ENCODE results near the gene UNC13B. TPM values are rescaled to one million over a fixed set of nuclear protein-coding genes. Genes with fewer than 3 reads are reported as not detected.

UNC13B gene
- total and polyA plus RNA-seq, 9 of the 15 experiments (the other 6 are each of a cell fraction or from before 2014, with no cell fraction given): 2.4 to 11.5 (median 8.6) TPM

GRCh38 chr9:35258660-35259474 is 97.1 kb downstream of the UNC13B start (continued):
- TF ChIP-seq, protein P1, sequence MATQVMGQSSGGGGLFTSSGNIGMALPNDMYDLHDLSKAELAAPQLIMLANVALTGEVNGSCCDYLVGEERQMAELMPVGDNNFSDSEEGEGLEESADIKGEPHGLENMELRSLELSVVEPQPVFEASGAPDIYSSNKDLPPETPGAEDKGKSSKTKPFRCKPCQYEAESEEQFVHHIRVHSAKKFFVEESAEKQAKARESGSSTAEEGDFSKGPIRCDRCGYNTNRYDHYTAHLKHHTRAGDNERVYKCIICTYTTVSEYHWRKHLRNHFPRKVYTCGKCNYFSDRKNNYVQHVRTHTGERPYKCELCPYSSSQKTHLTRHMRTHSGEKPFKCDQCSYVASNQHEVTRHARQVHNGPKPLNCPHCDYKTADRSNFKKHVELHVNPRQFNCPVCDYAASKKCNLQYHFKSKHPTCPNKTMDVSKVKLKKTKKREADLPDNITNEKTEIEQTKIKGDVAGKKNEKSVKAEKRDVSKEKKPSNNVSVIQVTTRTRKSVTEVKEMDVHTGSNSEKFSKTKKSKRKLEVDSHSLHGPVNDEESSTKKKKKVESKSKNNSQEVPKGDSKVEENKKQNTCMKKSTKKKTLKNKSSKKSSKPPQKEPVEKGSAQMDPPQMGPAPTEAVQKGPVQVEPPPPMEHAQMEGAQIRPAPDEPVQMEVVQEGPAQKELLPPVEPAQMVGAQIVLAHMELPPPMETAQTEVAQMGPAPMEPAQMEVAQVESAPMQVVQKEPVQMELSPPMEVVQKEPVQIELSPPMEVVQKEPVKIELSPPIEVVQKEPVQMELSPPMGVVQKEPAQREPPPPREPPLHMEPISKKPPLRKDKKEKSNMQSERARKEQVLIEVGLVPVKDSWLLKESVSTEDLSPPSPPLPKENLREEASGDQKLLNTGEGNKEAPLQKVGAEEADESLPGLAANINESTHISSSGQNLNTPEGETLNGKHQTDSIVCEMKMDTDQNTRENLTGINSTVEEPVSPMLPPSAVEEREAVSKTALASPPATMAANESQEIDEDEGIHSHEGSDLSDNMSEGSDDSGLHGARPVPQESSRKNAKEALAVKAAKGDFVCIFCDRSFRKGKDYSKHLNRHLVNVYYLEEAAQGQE (IDR thresholded peaks at IDR 0.05; ENCODE audit: borderline replicate concordance): peak; percentile 66; the same call in 1 of the 2 replicates
- TF ChIP-seq, protein P1 (CRISPR knock-in tag; IDR thresholded peaks at IDR 0.05; ENCODE audit: low read depth): no peak
- TF ChIP-seq, protein P2, sequence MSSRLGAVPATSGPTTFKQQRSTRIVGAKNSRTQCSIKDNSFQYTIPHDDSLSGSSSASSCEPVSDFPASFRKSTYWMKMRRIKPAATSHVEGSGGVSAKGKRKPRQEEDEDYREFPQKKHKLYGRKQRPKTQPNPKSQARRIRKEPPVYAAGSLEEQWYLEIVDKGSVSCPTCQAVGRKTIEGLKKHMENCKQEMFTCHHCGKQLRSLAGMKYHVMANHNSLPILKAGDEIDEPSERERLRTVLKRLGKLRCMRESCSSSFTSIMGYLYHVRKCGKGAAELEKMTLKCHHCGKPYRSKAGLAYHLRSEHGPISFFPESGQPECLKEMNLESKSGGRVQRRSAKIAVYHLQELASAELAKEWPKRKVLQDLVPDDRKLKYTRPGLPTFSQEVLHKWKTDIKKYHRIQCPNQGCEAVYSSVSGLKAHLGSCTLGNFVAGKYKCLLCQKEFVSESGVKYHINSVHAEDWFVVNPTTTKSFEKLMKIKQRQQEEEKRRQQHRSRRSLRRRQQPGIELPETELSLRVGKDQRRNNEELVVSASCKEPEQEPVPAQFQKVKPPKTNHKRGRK (tag; IDR thresholded peaks at IDR 0.05): no peak
- TF ChIP-seq MYNN (IDR thresholded peaks at IDR 0.05) (no peak), MYNN (CRISPR knock-in tag; IDR thresholded peaks at IDR 0.05) (no peak), CTCF (IDR thresholded peaks at IDR 0.05 in 2 of 3, conservative IDR thresholded peaks at IDR 0.05 in 1 of 3; ENCODE audit: insufficient read depth in 2 of 3, low read depth in 1 of 3, low read length in 3 of 3) (peak; percentile 58 to 71 (median 61); a peak in 4 of 6 replicates), SETDB1 (IDR thresholded peaks at IDR 0.05; ENCODE audit: low read length) (no peak), ZNF75A (CRISPR knock-in tag; IDR thresholded peaks at IDR 0.05) (no peak)
- TF ChIP-seq, protein P3, sequence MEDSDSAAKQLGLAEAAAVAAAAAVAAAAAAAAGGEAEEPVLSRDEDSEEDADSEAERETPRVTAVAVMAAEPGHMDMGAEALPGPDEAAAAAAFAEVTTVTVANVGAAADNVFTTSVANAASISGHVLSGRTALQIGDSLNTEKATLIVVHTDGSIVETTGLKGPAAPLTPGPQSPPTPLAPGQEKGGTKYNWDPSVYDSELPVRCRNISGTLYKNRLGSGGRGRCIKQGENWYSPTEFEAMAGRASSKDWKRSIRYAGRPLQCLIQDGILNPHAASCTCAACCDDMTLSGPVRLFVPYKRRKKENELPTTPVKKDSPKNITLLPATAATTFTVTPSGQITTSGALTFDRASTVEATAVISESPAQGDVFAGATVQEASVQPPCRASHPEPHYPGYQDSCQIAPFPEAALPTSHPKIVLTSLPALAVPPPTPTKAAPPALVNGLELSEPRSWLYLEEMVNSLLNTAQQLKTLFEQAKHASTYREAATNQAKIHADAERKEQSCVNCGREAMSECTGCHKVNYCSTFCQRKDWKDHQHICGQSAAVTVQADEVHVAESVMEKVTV (CRISPR knock-in tag; IDR thresholded peaks at IDR 0.05): peak; percentile 17; the same call in 1 of the 2 replicates
- TF ChIP-seq, protein P4, sequence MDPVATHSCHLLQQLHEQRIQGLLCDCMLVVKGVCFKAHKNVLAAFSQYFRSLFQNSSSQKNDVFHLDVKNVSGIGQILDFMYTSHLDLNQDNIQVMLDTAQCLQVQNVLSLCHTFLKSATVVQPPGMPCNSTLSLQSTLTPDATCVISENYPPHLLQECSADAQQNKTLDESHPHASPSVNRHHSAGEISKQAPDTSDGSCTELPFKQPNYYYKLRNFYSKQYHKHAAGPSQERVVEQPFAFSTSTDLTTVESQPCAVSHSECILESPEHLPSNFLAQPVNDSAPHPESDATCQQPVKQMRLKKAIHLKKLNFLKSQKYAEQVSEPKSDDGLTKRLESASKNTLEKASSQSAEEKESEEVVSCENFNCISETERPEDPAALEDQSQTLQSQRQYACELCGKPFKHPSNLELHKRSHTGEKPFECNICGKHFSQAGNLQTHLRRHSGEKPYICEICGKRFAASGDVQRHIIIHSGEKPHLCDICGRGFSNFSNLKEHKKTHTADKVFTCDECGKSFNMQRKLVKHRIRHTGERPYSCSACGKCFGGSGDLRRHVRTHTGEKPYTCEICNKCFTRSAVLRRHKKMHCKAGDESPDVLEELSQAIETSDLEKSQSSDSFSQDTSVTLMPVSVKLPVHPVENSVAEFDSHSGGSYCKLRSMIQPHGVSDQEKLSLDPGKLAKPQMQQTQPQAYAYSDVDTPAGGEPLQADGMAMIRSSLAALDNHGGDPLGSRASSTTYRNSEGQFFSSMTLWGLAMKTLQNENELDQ (CRISPR knock-in tag; IDR thresholded peaks at IDR 0.05; ENCODE audit: borderline replicate concordance): no peak
